BLaER1 (cell line): Measurements from ENCODE around the gene PRTG.

Source experiments
- H3K27ac ChIP-seq: shearing (Covaris generic); formaldehyde crosslinking; 2 replicates; pipeline ENCODE4 v1.8.1; 2022
- H3K27me3 ChIP-seq: shearing (Covaris generic); formaldehyde crosslinking; 2 replicates; pipeline ENCODE4 v1.8.1; 2022
- H3K36me3 ChIP-seq: shearing (Covaris generic); formaldehyde crosslinking; 2 replicates; pipeline ENCODE4 v1.8.1; 2022
- H3K4me1 ChIP-seq: shearing (Covaris generic); formaldehyde crosslinking; 2 replicates; pipeline ENCODE4 v1.8.1; 2022
- H3K4me2 ChIP-seq: shearing (Covaris generic); formaldehyde crosslinking; 2 replicates; pipeline ENCODE4 v1.8.1; 2022
- H3K4me3 ChIP-seq: shearing (Covaris generic); formaldehyde crosslinking; 2 replicates; pipeline ENCODE4 v1.8.1; 2022
- H3K9ac ChIP-seq: shearing (Covaris generic); formaldehyde crosslinking; 2 replicates; pipeline ENCODE4 v1.8.1; 2022
- H3K9me3 ChIP-seq: shearing (Covaris generic); formaldehyde crosslinking; 2 replicates; pipeline ENCODE4 v1.8.1; 2022
- H4K20me1 ChIP-seq: shearing (Covaris generic); formaldehyde crosslinking; 2 replicates; pipeline ENCODE4 v1.8.1; 2022
- Cebpa-rat ChIP-seq: shearing (Covaris generic); IDR thresholded peaks from 2 replicates; pipeline ENCODE4 v1.8.1; 2022

The PRTG gene

DNA sequence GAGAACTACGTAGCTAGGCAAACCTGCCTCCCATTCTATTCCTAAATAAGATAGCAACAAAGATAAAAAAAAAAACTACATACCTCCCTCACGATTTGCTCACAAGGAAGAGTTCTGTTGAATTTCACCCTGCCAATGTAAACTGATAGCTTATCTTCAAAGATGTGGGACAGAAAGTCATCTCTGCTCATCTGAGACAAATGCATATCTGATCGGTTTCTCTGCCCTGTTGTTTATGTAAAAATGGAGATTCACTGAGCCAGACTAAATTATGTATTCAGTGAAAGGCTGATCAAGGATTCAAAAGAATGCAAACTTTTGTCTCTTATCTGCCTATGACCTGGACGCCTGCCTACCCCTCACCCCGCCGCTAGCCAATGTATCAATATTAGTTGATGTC is 166.0 kb downstream of the PRTG start:
- H3K4me2 ChIP-seq, result no peak overlapping the region
- H3K27me3 ChIP-seq, result no peaks in the 10 kb centered on the region
- no peaks in the 10 kb centered on the region for H3K36me3 ChIP-seq
- TF ChIP-seq Cebpa-rat, result no peak
- no peak overlapping the region for H3K4me3 ChIP-seq
- no peak overlapping the region for H3K27ac ChIP-seq
- H3K9ac ChIP-seq, result no peak overlapping the region
- H3K9me3 ChIP-seq, result no peaks in the 10 kb centered on the region
- H4K20me1 ChIP-seq, result no peaks in the 10 kb centered on the region
- no peaks in the 10 kb centered on the region for H3K4me1 ChIP-seq

DNA sequence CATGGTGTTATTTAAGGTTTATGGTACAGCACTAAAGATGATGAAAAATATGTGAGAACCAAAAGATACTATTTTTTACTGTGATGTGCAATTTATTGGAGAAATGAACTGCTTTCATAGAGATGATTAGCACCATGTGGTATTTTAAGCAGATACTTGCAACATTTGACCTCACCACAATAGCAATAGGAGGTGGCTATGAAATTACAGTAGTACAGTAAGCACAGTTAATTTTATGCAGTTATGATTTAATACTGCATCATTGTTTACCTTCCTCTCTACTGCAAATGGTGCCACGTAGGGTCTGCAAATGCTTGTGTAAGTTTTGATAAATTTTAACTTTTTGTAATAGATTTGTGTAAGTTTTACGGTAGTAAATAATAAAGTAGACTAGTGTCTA is 168.9 kb downstream of the PRTG start:
- Histone ChIP-seq H3K9me3 (peaks cover 6% of the 10 kb centered on the region), H3K4me3 (no peak overlapping the region), H3K27ac (no peak overlapping the region), H3K27me3 (no peaks in the 10 kb centered on the region), H3K4me2 (no peak overlapping the region), H3K4me1 (no peaks in the 10 kb centered on the region), H3K36me3 (0 out of 2 replicates have a peak, but pooled peaks cover 3% of the 10 kb centered on the region), H4K20me1 (no peaks in the 10 kb centered on the region), H3K9ac (no peak overlapping the region)
- no peak for TF ChIP-seq Cebpa-rat

DNA sequence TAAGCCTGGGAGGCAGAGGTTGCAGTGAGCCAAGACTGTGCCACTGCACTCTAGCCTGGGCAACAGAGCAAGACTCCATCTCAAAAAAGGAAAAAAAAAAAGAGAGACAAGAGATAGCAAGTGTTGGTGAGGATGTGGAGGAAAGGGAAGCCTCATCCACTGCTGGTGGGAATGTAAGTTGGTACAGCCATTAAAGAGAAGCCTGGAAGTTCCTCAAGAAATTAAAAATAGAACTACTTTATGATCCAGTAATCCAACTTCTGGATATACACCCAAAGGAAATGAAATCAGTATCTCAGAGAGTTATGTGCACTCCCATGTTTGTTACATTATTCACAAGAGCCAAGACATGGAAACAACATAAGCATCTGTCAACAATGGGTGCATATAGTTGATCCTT is 169.7 kb downstream of the PRTG start:
- no peak overlapping the region for H3K4me2 ChIP-seq
- no peak overlapping the region for H3K9ac ChIP-seq
- H4K20me1 ChIP-seq, result no peaks in the 10 kb centered on the region
- H3K27ac ChIP-seq, result no peak overlapping the region
- no peak for TF ChIP-seq Cebpa-rat
- H3K4me3 ChIP-seq, result no peak overlapping the region
- no peaks in the 10 kb centered on the region for H3K27me3 ChIP-seq
- no peaks in the 10 kb centered on the region for H3K4me1 ChIP-seq
- H3K9me3 ChIP-seq, result peaks cover 6% of the 10 kb centered on the region
- 0 out of 2 replicates have a peak, but pooled peaks cover 3% of the 10 kb centered on the region for H3K36me3 ChIP-seq

DNA sequence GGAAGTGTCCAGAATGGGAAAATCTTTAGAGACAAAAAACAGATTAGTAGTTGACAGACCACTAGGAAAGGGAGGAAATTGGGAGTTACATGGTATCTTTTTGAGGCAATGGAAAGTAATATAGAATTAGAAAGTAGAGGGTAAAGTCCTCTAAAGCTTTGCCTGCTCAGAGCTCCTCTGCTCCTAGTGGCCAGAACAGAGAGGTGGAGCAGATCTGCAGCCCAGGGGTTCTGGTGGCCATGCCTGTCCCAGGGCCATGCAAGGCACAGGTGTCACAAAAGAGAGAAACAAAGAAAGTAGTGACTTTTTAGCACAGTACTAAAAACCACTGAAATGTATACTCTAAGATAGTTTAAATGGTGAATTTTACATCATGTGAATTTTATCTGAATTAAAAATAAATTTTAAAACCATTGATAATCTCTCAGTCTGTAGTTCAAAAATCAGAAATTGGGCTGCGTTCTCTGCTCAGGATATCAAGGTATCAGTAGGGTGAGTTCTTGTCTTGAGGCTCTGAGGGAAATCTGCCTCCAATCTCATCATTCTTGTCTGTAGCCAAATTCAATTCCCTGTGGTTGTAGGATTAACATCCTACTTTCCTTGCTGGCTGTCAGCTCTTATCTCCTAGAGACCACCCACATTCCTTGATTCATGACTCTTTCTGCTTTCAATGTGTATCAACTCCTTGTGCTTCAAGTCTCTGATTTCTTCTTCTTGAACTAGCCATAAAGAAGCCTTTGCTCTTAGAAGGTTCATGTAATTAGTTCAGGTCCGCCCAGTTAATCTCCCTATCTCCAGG is 178.4 kb downstream of the PRTG start:
- no peak overlapping the region for H3K4me2 ChIP-seq
- no peak for TF ChIP-seq Cebpa-rat
- H3K9me3 ChIP-seq, result peaks cover 33% of the 10 kb centered on the region
- H3K9ac ChIP-seq, result no peak overlapping the region
- H3K36me3 ChIP-seq, result peaks cover 4% of the 10 kb centered on the region; the same call in 1 of the 2 replicates
- no peak overlapping the region for H3K27ac ChIP-seq
- no peak overlapping the region for H3K4me3 ChIP-seq
- H3K4me1 ChIP-seq, result peaks cover 14% of the 10 kb centered on the region; the same call in 1 of the 2 replicates
- no peaks in the 10 kb centered on the region for H3K27me3 ChIP-seq
- H4K20me1 ChIP-seq, result no peaks in the 10 kb centered on the region

DNA sequence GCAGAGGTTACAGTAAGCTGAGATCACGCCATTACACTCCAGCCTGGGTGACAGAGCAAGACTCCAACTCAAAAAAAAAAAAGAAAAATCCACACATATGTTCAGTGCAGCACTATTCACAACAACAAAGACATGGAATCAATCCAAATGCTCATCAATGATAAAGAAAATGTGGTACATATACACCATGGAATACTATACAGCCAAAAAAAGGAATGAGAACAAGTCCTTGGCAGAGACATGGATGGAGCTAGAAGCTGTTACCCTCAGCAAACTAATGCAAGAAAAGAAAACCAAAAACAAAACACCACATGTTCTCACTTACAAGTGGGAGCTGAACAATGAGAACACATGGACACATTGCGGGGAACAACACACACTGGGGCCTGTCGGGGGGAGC is 180.4 kb downstream of the PRTG start:
- Histone ChIP-seq H3K9ac (no peak overlapping the region), H3K9me3 (peaks cover 33% of the 10 kb centered on the region), H3K36me3 (peaks cover 4% of the 10 kb centered on the region; the same call in 1 of the 2 replicates), H3K27me3 (no peaks in the 10 kb centered on the region), H4K20me1 (no peaks in the 10 kb centered on the region), H3K4me2 (no peak overlapping the region), H3K4me1 (peaks cover 14% of the 10 kb centered on the region; the same call in 1 of the 2 replicates), H3K4me3 (no peak overlapping the region), H3K27ac (no peak overlapping the region)
- no peak for TF ChIP-seq Cebpa-rat
